Spleen (tissue), 7 donors: ENCODE results near the gene PHACTR1.

Source experiments
- CTCF ChIP-seq, 11 experiments: fragments of 200-600 bp in 7 of 11; fragments of 450-650 bp in 4 of 11; sonication (generic) in 4 of 11; IDR thresholded peaks in 8 of 11; conservative IDR thresholded peaks in 3 of 11; 1 replicate in 7 of 11; 2 replicates in 4 of 11; pipeline versions ENCODE4 v1.4.0 to v1.8.0; 2016 to 2021; ENCODE audit warnings: antibody characterized with exemption in 11 of 11, inconsistent platforms in 4 of 11, mild to moderate bottlenecking in 1 of 11
- POLR2A ChIP-seq, 3 donors: fragments of 450-650 bp; IDR thresholded peaks; one replicate each; pipeline ENCODE4 v1.5.1; 2017; ENCODE audit warnings: antibody characterized with exemption in 3 of 3, mild to moderate bottlenecking in 1 of 3
- POLR2AphosphoS5 ChIP-seq, 3 donors: sonication (generic); formaldehyde crosslinking; IDR thresholded peaks; one replicate each; pipeline ENCODE4 v1.5.1; 2017; ENCODE audit warnings: antibody characterized with exemption in 3 of 3
- donor health status: DM: no; HTN: no; CAD: no; lungs with moderate emphysema.
- donor health status: DM: no; HTN: no; CAD: no.
- donor health status: DM: no; HTN: no; CAD: no.

GRCh38 chr6:12733876-12734275, 17.3 kb downstream of the PHACTR1 start:
- no peak for TF ChIP-seq CTCF (IDR thresholded peaks at IDR 0.05 in 8 of 11, conservative IDR thresholded peaks at IDR 0.05 in 3 of 11)
- TF ChIP-seq POLR2A (IDR thresholded peaks at IDR 0.05): no peak
- TF ChIP-seq POLR2AphosphoS5 (IDR thresholded peaks at IDR 0.05): no peak
